Keratinocyte (primary cell): Measurements from ENCODE around the gene STK17A. TPM values are rescaled to one million over a fixed set of nuclear protein-coding genes. Genes with fewer than 3 reads are reported as not detected.

ENCODE experiments used
- DNase-seq: peaks from one replicate; pipeline ENCODE4 v3.0.0-alpha.2; 2011; ENCODE audit warnings: low read depth, missing footprints, low spot score
- FAIRE-seq: peaks from 2 replicates; lab custom pipeline; 2011; peaks lifted over from hg19 to GRCh38; lab: Jason Lieb, UNC
- H2AFZ ChIP-seq: 2 replicates; pipeline ENCODE4 v1.6.0; 2012; ENCODE audit warnings: low read length, control low read depth, inconsistent platforms; ENCODE audit not compliant: control insufficient read depth
- H3K27ac ChIP-seq: 2 replicates; pipeline ENCODE4 v1.5.1; 2011; ENCODE audit warnings: low read length; ENCODE audit not compliant: control insufficient read depth, insufficient read depth
- H3K27me3 ChIP-seq: 3 replicates; pipeline ENCODE4 v1.6.0; 2011; ENCODE audit warnings: low read length; ENCODE audit not compliant: control insufficient read depth, insufficient read depth; ENCODE audit errors: extremely low read depth
- H3K36me3 ChIP-seq, 2 experiments: 2 replicates in 1 of 2; 3 replicates in 1 of 2; pipeline ENCODE4 v1.5.1; 2011; ENCODE audit warnings: low read length in 2 of 2, mild to moderate bottlenecking in 1 of 2; ENCODE audit not compliant: control insufficient read depth in 2 of 2, insufficient read depth in 2 of 2; ENCODE audit errors: extremely low read depth in 1 of 2
- H3K4me1 ChIP-seq: 3 replicates; pipeline ENCODE4 v1.5.1; 2011; ENCODE audit warnings: low read length; ENCODE audit not compliant: control insufficient read depth, insufficient read depth; ENCODE audit errors: extremely low read depth
- H3K4me2 ChIP-seq: 3 replicates; pipeline ENCODE4 v1.6.0; 2011; ENCODE audit warnings: low read depth, low read length; ENCODE audit not compliant: control insufficient read depth, insufficient read depth; ENCODE audit errors: extremely low read depth
- H3K4me3 ChIP-seq, 3 experiments: fragments of 200-600 bp in 1 of 3; sonication (generic) in 1 of 3; 2 replicates in 2 of 3; 3 replicates in 1 of 3; pipeline ENCODE4 v1.5.1; 2011 to 2016; ENCODE audit warnings: low read length in 3 of 3, mild to moderate bottlenecking in 3 of 3, control low read depth in 2 of 3, inconsistent platforms in 1 of 3, low read depth in 1 of 3, mixed read lengths in 1 of 3, mixed run types in 1 of 3, moderate library complexity in 1 of 3; ENCODE audit not compliant: control insufficient read depth in 2 of 3, insufficient read depth in 2 of 3; ENCODE audit errors: extremely low read depth in 1 of 3
- H3K79me2 ChIP-seq: 2 replicates; pipeline ENCODE4 v1.6.0; 2012; ENCODE audit warnings: low read length; ENCODE audit not compliant: control insufficient read depth, insufficient read depth
- H3K9ac ChIP-seq: 3 replicates; pipeline ENCODE4 v1.6.0; 2011; ENCODE audit warnings: low read length; ENCODE audit not compliant: control insufficient read depth, insufficient read depth; ENCODE audit errors: extremely low read depth
- H3K9me1 ChIP-seq: 3 replicates; pipeline ENCODE4 v1.6.0; 2011; ENCODE audit warnings: low read length; ENCODE audit not compliant: control insufficient read depth, insufficient read depth; ENCODE audit errors: extremely low read depth
- H3K9me3 ChIP-seq: 2 replicates; pipeline ENCODE4 v1.5.1; 2012; ENCODE audit warnings: low read depth, low read length; ENCODE audit not compliant: control insufficient read depth
- H4K20me1 ChIP-seq: 3 replicates; pipeline ENCODE4 v1.6.0; 2011; ENCODE audit warnings: low read length; ENCODE audit not compliant: control insufficient read depth, insufficient read depth; ENCODE audit errors: extremely low read depth
- EZH2 ChIP-seq: IDR thresholded peaks from one replicate; pipeline ENCODE4 v1.6.1; 2012; ENCODE audit warnings: inconsistent platforms, mild to moderate bottlenecking, low read length, moderate library complexity
- dilution Hi-C: fragments of 300-500 bp; cut with MboI; formaldehyde crosslinking; loops from one replicate; pipeline ENCODE4 v1.7.0; 2020; ENCODE audit warnings: low sequenced_read_pairs; ENCODE audit not compliant: extremely low pct_ligation_motif_present
- polyA plus RNA-seq, 5 experiments: library from polyadenylated mRNA; depleted of rRNA in 3 of 5; stranded (reverse) in 3 of 5; stranded (forward) in 1 of 5; unstranded in 1 of 5; fragments of >200 nt; gene quantifications; 1 replicate in 1 of 5; 2 replicates in 3 of 5; 3 replicates in 1 of 5; pipeline versions ENCODE4 v1.2.1 to v1.2.3, GENCODE V29; 2011 to 2012; ENCODE audit warnings: missing spikeins in 2 of 5, low read depth in 1 of 5, low replicate concordance in 1 of 5
- TF ChIP-seq, protein P1 (sequence below), 3 experiments: IDR thresholded peaks in 1 of 3; conservative IDR thresholded peaks in 1 of 3; optimal IDR thresholded peaks in 1 of 3; 2 replicates in 2 of 3; 3 replicates in 1 of 3; pipeline versions ENCODE3 to v1.5.1; 2011; ENCODE audit warnings: low read length in 3 of 3, mild to moderate bottlenecking in 3 of 3, moderate library complexity in 2 of 3, control low read depth in 1 of 3, inconsistent platforms in 1 of 3; ENCODE audit not compliant: insufficient read depth in 2 of 3; ENCODE audit errors: extremely low read depth in 1 of 3

The STK17A gene
- polyA plus RNA-seq, 1 donor (not counting 4 experiments of a cell fraction or from before 2014, with no cell fraction given), result 81.3 TPM

DNA sequence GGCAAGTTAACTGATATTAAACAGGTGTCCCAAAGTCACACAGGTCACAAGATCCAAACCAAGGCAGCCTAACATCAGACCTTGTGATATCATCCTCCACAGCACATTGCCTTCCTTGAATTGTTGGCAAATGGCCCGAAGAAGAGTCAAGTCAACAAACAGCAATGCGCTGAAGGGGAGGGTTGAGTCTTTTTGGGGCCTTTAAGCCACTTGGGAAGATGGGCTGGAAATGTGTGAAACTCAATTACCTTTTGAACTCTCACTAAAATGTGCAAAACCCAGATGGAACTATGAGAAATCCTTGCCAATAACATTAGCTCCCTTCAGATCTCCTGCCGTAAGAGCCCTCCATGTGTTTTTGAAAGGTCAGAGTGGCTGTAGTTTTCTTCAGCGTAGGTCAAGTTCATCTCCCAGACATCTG, 47.9 kb upstream of the STK17A start:
- Histone ChIP-seq H4K20me1 (no peaks in the 10 kb centered on the region), H2AFZ (no peak overlapping the region), H3K9me3 (no peaks in the 10 kb centered on the region), H3K27ac (no peak overlapping the region), H3K27me3 (peaks cover 7% of the 10 kb centered on the region), H3K9ac (no peak overlapping the region), H3K4me2 (no peak overlapping the region), H3K4me1 (peaks cover 16% of the 10 kb centered on the region), H3K79me2 (no peaks in the 10 kb centered on the region), H3K4me3 (no peak overlapping the region), H3K36me3 (no peaks in the 10 kb centered on the region), H3K9me1 (no peaks in the 10 kb centered on the region)
- peak; percentile 56 for FAIRE-seq
- DNase-seq, result no peak
- TF ChIP-seq, protein P1, sequence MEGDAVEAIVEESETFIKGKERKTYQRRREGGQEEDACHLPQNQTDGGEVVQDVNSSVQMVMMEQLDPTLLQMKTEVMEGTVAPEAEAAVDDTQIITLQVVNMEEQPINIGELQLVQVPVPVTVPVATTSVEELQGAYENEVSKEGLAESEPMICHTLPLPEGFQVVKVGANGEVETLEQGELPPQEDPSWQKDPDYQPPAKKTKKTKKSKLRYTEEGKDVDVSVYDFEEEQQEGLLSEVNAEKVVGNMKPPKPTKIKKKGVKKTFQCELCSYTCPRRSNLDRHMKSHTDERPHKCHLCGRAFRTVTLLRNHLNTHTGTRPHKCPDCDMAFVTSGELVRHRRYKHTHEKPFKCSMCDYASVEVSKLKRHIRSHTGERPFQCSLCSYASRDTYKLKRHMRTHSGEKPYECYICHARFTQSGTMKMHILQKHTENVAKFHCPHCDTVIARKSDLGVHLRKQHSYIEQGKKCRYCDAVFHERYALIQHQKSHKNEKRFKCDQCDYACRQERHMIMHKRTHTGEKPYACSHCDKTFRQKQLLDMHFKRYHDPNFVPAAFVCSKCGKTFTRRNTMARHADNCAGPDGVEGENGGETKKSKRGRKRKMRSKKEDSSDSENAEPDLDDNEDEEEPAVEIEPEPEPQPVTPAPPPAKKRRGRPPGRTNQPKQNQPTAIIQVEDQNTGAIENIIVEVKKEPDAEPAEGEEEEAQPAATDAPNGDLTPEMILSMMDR (optimal IDR thresholded peaks at IDR 0.05 in 1 of 3, IDR thresholded peaks at IDR 0.05 in 1 of 3, conservative IDR thresholded peaks at IDR 0.05 in 1 of 3; ENCODE audit: extremely low read depth in 1 of 3, insufficient read depth in 2 of 3, low read length in 3 of 3), result no peak
- TF ChIP-seq EZH2, result no peak
- dilution Hi-C loops, result no loop called here

DNA sequence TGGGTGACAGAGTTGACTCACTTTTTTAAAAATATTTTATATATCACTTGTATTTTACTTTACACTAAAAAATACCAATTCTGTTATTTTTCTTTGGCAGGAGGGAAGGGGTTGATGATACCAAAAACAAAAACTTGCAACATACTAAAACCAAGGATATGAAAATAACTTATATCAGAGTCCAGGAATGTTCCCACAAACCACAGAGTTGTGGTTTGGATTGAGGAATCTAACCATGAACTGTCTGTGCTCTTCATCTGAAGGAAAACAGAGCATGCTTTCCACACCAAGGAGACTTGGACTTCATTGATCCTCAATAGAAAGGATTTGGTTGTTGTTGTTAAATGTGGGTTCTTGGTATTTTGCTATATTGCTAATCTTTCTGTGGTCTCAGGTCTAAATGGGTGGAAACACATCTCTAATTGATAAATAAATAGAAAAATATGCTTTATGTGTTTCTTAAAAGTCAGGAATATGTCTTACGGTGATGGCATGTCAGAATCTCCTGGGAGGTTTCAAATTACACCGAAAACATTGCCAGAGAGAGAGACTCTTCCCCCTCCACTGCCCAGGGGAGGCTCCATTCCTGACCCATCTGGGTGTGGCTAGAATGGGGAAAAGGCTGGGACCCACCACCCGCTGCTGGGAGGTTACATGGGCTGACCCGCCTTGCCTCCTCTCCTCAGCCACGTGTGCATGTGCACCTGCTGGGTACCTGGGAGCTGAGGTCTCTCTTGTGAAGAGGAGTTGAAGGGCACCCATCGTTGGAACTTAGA, 46.9 kb upstream of the STK17A start:
- Histone ChIP-seq H2AFZ (no peak overlapping the region), H3K9me3 (no peaks in the 10 kb centered on the region), H3K4me2 (peak overlapping the region; percentile 42), H3K4me1 (peaks cover 16% of the 10 kb centered on the region), H4K20me1 (no peaks in the 10 kb centered on the region), H3K9me1 (no peaks in the 10 kb centered on the region), H3K79me2 (no peaks in the 10 kb centered on the region), H3K4me3 (no peak overlapping the region), H3K27me3 (peaks cover 7% of the 10 kb centered on the region), H3K9ac (no peak overlapping the region), H3K27ac (no peak overlapping the region), H3K36me3 (no peaks in the 10 kb centered on the region)
- dilution Hi-C loops, result no loop called here
- DNase-seq (peak; percentile 48), FAIRE-seq (peak; percentile 90)
- TF ChIP-seq, protein P1 (optimal IDR thresholded peaks at IDR 0.05 in 1 of 3, IDR thresholded peaks at IDR 0.05 in 1 of 3, conservative IDR thresholded peaks at IDR 0.05 in 1 of 3; ENCODE audit: extremely low read depth in 1 of 3, insufficient read depth in 2 of 3, low read length in 3 of 3), result no peak
- TF ChIP-seq EZH2, result no peak
